IMR-90 (cell line): ENCODE measurements around the gene SHISA2.

Experiments used
- CEBPB ChIP-seq: IDR thresholded peaks from 2 replicates; pipeline ENCODE4 v1.6.1; 2012; ENCODE audit warnings: low read depth, low read length, improper control_type of control experiment
- CHD1 ChIP-seq: IDR thresholded peaks from 2 replicates; pipeline ENCODE4 v1.6.1; 2012; ENCODE audit warnings: low read depth, low read length, improper control_type of control experiment
- CTCF ChIP-seq: conservative IDR thresholded peaks from 2 replicates; pipeline ENCODE4 v1.5.1; 2012; ENCODE audit warnings: mild to moderate bottlenecking, low read depth, low read length, improper control_type of control experiment
- FOS ChIP-seq: fragments of 150-350 bp; IDR thresholded peaks from 2 replicates; pipeline ENCODE4 v1.6.1; 2016; ENCODE audit warnings: low read depth, low read length
- MAFK ChIP-seq: IDR thresholded peaks from 2 replicates; pipeline ENCODE4 v1.6.1; 2012; ENCODE audit warnings: low read depth, low read length, improper control_type of control experiment
- NFE2L2 ChIP-seq: fragments of 150-350 bp; IDR thresholded peaks from 2 replicates; pipeline ENCODE4 v1.6.1; 2016; ENCODE audit warnings: low read depth, mild to moderate bottlenecking, low read length
- POLR2A ChIP-seq: IDR thresholded peaks from 2 replicates; pipeline ENCODE4 v1.6.1; 2012; ENCODE audit warnings: mild to moderate bottlenecking, low read depth, low read length
- RAD21 ChIP-seq: IDR thresholded peaks from 2 replicates; pipeline ENCODE4 v1.6.1; 2012; ENCODE audit warnings: low read length, improper control_type of control experiment
- RFX5 ChIP-seq: IDR thresholded peaks from 2 replicates; pipeline ENCODE4 v1.8.0; 2012; ENCODE audit warnings: low read depth, mild to moderate bottlenecking, low read length, moderate library complexity
- SMC3 ChIP-seq: fragments of 150-350 bp; IDR thresholded peaks from 2 replicates; pipeline ENCODE4 v1.6.1; 2016; ENCODE audit warnings: low read depth, mild to moderate bottlenecking, antibody characterized with exemption, low read length, moderate library complexity
- USF2 ChIP-seq: fragments of 150-350 bp; IDR thresholded peaks from 2 replicates; pipeline ENCODE4 v1.6.1; 2017; ENCODE audit warnings: mild to moderate bottlenecking, antibody characterized with exemption, low read length, low read depth

- TF ChIP-seq POLR2A (no peak), USF2 (no peak), FOS (no peak), CTCF (no peak), CEBPB (no peak), NFE2L2 (no peak), CHD1 (no peak), SMC3 (no peak), RFX5 (no peak), RAD21 (no peak), MAFK (no peak)
Measured at GRCh38 chr13:26017196-26017921, 34.5 kb downstream of the SHISA2 start.
